Measurements from ENCODE around the gene GRIP1.

GRIP1 gene

DNA sequence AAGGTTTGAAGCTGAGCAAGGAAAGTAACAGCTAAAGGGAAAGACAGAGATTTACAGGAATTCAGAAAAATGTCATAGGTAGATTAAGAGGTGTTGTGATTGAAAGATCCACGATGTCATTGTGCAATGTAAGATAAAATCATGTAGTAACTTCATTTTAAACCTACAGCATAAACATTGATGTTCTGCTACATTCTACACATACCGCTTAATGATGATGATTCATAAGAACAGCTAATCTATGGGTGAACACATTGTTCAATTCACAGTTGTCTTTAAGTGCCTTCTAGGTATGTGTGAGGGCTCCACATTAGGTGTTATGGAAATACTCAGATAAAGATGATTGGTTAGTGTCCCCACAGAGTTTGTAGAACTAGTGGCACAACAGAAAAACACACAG is 170.9 kb downstream of the GRIP1 start:
- Histone ChIP-seq H3K36me3 (ENCODE audit: control insufficient read depth, low read length) (0 out of 2 replicates have a peak, but pooled peaks cover 3% of the 10 kb centered on the region), H3K4me3 (ENCODE audit: low read length) (no peak overlapping the region), H3F3A (ENCODE audit: control insufficient read depth, insufficient read depth) (no peaks in the 10 kb centered on the region), H3K4me2 (ENCODE audit: low read length) (no peak overlapping the region), H3K27ac (ENCODE audit: low read depth, low read length) (no peak overlapping the region), H4K20me1 (ENCODE audit: control insufficient read depth, insufficient read depth, low read depth, low read length) (no peaks in the 10 kb centered on the region), H3K9me2 (replicated peaks; ENCODE audit: control insufficient read depth, low read length) (no peaks in the 10 kb centered on the region), H3K4me1 (ENCODE audit: control insufficient read depth, low read length) (no peaks in the 10 kb centered on the region), H3K9me3 (ENCODE audit: control insufficient read depth, insufficient read depth, low read length) (peaks cover 6% of the 10 kb centered on the region; the same call in 1 of the 2 replicates), H3K79me2 (ENCODE audit: control insufficient read depth, low read length) (no peaks in the 10 kb centered on the region), H3K27me3 (ENCODE audit: control insufficient read depth, low read length) (no peaks in the 10 kb centered on the region)
- TF ChIP-seq EZH2phosphoT487 (IDR thresholded peaks at IDR 0.05; ENCODE audit: borderline replicate concordance, low read length), result no peak
- TF ChIP-seq, protein P1, sequence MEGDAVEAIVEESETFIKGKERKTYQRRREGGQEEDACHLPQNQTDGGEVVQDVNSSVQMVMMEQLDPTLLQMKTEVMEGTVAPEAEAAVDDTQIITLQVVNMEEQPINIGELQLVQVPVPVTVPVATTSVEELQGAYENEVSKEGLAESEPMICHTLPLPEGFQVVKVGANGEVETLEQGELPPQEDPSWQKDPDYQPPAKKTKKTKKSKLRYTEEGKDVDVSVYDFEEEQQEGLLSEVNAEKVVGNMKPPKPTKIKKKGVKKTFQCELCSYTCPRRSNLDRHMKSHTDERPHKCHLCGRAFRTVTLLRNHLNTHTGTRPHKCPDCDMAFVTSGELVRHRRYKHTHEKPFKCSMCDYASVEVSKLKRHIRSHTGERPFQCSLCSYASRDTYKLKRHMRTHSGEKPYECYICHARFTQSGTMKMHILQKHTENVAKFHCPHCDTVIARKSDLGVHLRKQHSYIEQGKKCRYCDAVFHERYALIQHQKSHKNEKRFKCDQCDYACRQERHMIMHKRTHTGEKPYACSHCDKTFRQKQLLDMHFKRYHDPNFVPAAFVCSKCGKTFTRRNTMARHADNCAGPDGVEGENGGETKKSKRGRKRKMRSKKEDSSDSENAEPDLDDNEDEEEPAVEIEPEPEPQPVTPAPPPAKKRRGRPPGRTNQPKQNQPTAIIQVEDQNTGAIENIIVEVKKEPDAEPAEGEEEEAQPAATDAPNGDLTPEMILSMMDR (IDR thresholded peaks at IDR 0.05; ENCODE audit: low read depth, low read length, poor library complexity, severe bottlenecking), result no peak

DNA sequence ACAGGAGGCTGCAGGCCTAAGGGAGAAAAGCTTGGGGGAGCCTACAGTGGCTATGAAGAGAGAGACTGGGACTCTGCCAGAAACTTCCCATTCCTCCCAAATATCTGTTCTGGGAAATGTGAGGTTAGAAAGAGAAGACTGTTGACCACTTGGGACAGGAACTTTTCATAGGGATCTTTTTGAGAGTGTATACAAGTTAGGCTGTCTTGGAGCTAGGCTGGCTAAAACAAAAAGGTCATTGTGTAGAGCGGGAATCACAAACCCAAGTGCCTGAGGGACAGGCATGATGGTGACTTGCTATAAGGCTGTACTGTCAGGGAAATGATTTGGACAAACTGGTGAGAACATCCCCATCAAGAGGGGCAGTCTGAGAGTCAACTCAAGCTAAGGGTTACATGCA is 175.1 kb downstream of the GRIP1 start:
- H3F3A ChIP-seq (ENCODE audit: control insufficient read depth, insufficient read depth), result no peaks in the 10 kb centered on the region
- H4K20me1 ChIP-seq (ENCODE audit: control insufficient read depth, insufficient read depth, low read depth, low read length), result no peaks in the 10 kb centered on the region
- H3K4me2 ChIP-seq (ENCODE audit: low read length), result no peak overlapping the region
- no peaks in the 10 kb centered on the region for H3K79me2 ChIP-seq (ENCODE audit: control insufficient read depth, low read length)
- H3K27me3 ChIP-seq (ENCODE audit: control insufficient read depth, low read length), result no peaks in the 10 kb centered on the region
- peaks cover 6% of the 10 kb centered on the region; the same call in 1 of the 2 replicates for H3K9me3 ChIP-seq (ENCODE audit: control insufficient read depth, insufficient read depth, low read length)
- TF ChIP-seq, protein P1 (IDR thresholded peaks at IDR 0.05; ENCODE audit: low read depth, low read length, poor library complexity, severe bottlenecking), result no peak
- TF ChIP-seq EZH2phosphoT487 (IDR thresholded peaks at IDR 0.05; ENCODE audit: borderline replicate concordance, low read length), result no peak
- H3K4me3 ChIP-seq (ENCODE audit: low read length), result no peak overlapping the region
- 0 out of 2 replicates have a peak, but pooled peaks cover 3% of the 10 kb centered on the region for H3K36me3 ChIP-seq (ENCODE audit: control insufficient read depth, low read length)
- H3K4me1 ChIP-seq (ENCODE audit: control insufficient read depth, low read length), result peaks cover 4% of the 10 kb centered on the region
- no peak overlapping the region for H3K27ac ChIP-seq (ENCODE audit: low read depth, low read length)
- H3K9me2 ChIP-seq (replicated peaks; ENCODE audit: control insufficient read depth, low read length), result no peaks in the 10 kb centered on the region

DNA sequence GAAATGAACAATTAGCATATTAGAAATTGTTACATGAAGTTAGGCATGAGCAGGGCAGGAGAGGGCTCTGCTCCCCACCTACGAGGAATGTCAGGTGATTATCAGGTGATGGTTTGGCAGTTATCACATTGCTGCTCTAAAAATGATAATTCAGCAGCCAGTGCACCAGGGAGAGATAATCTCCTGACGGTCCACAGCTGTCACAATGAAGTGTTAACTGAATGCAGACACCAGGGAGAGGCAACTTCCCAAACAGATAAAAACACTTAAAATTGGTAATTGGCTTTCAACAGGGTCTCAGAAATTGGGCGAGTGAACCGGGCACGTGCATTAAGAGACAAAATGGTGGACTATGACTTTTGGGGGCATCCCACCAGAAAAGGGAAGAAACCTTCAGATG is 176.0 kb downstream of the GRIP1 start:
- no peak overlapping the region for H3K4me3 ChIP-seq (ENCODE audit: low read length)
- no peaks in the 10 kb centered on the region for H4K20me1 ChIP-seq (ENCODE audit: control insufficient read depth, insufficient read depth, low read depth, low read length)
- no peak overlapping the region for H3K4me2 ChIP-seq (ENCODE audit: low read length)
- no peaks in the 10 kb centered on the region for H3K27me3 ChIP-seq (ENCODE audit: control insufficient read depth, low read length)
- H3K36me3 ChIP-seq (ENCODE audit: control insufficient read depth, low read length), result 0 out of 2 replicates have a peak, but pooled peaks cover 3% of the 10 kb centered on the region
- H3F3A ChIP-seq (ENCODE audit: control insufficient read depth, insufficient read depth), result no peaks in the 10 kb centered on the region
- H3K9me3 ChIP-seq (ENCODE audit: control insufficient read depth, insufficient read depth, low read length), result peaks cover 6% of the 10 kb centered on the region; the same call in 1 of the 2 replicates
- no peaks in the 10 kb centered on the region for H3K79me2 ChIP-seq (ENCODE audit: control insufficient read depth, low read length)
- peaks cover 5% of the 10 kb centered on the region for H3K4me1 ChIP-seq (ENCODE audit: control insufficient read depth, low read length)
- TF ChIP-seq EZH2phosphoT487 (IDR thresholded peaks at IDR 0.05; ENCODE audit: borderline replicate concordance, low read length), result no peak
- TF ChIP-seq, protein P1 (IDR thresholded peaks at IDR 0.05; ENCODE audit: low read depth, low read length, poor library complexity, severe bottlenecking), result no peak
- no peak overlapping the region for H3K27ac ChIP-seq (ENCODE audit: low read depth, low read length)
- H3K9me2 ChIP-seq (replicated peaks; ENCODE audit: control insufficient read depth, low read length), result no peaks in the 10 kb centered on the region
